HG02642 (cell line): ENCODE data around the gene SV2A.

Experiments used
- ATAC-seq: cut with Tn5 transposase; IDR thresholded peaks from one replicate; pipeline ENCODE4 v1.9.1; 2021; ENCODE audit warnings: mild to moderate bottlenecking; ENCODE audit not compliant: unreplicated experiment, poor library complexity

SV2A gene

DNA sequence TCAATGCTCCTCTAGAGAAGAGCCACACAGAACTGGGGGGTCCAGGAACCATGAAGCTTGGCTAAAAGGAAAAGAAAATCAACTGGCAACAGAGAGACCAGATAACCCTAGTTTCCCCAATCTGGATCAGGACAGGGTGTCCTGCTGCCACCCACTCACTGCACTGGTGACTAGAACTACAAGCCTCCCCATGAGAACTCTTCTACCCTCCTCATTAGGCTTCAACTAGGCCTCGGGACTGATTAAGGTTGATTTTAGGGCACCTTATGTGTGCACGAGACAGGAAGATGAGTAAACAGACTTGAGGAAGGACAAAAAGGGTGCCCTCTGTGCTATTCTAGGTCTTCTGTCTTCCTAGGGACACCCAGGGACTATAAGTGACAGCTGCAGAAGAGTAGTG is 12.2 kb upstream of the SV2A start:
- no peak for ATAC-seq

DNA sequence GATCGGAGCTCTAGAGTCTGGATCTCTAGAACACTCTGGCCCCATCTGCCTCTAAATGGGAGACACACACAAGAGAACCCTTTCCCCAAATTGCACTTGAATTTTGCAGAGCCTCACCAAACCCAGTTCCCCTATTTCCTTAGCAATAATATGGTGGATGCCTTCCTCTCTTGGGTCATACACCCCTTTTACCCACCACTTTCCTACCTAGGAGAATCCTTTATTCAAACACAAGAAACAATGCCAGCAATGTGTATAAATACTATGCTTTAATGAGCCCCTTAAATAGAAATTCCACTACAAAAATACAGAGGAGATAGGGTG is 10.7 kb upstream of the SV2A start:
- no peak for ATAC-seq

DNA sequence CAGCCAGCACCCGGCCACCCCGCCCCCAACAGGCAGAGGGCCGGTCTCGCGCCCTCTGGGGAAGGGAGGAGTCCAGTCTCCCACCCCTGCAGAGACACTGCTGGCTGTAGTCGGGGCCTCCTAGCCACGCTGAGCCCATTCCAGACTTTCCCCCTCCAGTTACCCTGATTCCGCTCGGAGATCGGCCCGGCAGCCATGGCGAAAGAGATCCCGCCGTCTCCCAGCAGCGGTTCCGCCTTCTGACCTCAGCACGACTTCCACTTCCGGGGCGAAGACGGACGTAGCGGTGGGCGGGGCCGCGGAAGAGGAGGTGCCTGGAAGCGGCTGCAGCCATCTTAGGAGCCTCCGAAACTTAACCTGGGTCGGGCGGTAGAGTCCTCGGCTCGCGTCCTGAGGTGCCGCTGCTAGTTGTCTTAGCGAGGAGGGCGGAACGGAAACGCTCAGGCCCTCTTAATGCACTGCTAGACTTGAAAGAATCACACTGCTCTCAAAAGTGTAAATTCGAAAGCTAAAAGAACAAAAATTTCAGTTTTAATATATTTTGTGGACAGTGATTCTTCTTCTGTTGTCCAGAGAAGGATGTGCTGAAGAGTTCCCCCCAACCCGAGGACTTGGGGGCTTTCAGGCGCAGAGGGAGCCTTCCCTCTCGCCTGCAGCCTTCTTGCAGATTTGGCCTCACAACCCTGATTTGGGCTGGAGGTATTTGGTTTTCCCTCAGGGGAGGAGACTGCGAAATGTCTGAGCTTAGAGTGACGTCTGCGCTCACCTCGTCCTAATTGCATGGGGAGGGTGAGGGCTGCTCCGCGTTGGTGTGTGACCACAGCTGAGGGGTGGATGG is 10.1 kb upstream of the SV2A start, which contains the start of gene SF3B4:
Gene SF3B4 (minus strand): TSS at position 241 of the 838 bp plus-strand sequence. CDS start 44 bp downstream, at position 197.
- peak; percentile 95 for ATAC-seq

DNA sequence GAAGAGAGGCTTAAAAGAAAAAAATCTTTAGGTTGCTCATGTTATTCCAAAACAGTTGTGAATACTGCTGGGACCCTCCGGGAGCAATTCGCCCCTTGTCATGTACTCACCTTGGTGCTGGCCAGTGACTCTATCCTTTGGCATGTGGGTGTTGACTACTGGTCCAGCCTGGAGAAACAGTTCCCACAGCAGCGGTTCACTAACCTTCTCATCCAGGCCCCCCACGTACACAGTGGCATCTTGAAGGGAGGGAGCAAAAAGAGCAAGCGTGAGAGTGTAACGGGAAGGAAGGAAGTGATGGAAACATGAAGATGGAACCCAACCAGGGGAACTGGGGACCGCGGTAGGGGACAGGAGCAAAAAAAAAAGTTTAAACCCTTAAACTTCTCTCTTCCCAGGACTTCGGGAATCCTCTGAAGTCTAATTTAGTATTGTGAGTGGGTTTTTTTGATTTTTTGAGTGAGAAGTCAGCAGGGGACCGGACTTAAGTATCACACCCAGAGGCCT is 9.5 kb upstream of the SV2A start:
- ATAC-seq: no peak

DNA sequence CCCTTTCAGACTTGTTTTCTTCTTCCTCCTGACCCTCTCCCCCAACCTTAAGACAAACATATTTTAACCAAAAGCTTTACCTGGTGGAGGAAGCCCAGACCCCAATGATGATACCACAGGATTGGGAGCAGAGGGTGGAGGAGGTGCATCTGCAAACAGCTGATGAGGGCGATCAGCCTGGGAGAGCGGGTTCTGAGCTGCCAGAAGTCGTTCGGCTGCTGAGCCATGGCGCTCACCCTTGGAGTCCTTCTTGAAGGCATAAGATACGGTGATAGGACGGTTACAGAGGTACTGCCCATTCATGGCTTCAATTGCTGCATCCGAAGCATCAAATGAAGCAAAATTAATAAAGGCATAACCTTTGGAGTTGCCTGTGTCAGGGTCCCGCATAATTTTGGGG is 8.7 kb upstream of the SV2A start:
- no peak for ATAC-seq

DNA sequence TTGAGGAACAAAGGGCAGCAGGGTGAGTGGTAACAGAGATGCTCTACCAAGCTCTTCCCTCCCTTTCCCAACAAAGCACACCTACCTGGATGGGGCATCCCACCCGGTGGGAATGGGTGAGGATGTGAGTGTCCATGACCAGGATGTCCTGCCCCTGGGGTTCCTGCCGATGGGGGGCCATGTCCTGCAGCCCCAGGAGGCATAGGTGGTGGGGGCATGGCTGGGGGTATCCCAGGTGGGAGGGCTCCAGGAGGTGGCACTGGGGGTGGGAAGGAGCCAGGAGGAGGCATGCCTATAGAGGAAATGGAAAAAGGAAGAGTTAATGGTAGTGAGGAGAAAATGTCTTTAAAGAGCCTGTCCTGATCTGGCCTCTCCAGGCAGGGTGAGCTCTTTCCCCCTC is 8.1 kb upstream of the SV2A start:
- ATAC-seq: no peak

DNA sequence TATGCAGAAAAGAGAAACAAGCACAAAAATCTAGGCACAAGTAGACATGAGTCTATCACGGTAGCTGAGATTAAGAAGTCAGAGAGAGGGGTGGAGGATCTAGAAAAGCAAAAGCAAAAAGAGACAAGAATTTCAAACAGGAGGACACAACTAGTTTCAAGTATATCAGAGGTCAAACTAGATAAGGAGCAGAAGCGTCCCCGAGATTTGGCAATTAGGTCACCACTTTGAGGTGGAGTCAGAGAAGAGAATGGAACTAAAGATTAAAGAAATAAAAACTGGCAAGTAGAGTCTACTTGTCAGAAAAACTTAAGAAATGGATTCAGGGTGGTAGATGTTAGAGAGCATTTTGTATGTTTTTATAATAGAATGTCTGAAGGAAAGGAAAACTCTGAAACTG is 7.7 kb upstream of the SV2A start:
- ATAC-seq: no peak

DNA sequence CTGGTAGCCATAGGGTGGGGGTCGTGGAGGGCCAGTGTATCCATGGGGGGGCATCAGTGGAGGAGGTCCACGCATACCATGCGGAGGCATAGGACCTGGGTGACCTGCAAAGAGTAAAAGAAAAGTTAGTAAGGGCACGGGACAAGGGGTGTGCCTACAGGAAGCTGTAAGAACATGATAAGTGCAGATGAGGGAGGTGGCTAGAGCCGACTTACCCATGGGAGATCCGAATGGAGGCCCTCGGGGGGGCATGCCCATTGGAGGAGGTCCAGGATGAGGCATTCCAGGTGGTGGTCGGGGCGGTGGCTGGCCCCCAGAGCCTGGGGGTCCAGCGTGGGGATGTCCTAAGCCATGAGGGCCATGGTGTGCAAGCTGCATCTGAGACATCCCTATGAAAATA is 6.0 kb upstream of the SV2A start:
- no peak for ATAC-seq

DNA sequence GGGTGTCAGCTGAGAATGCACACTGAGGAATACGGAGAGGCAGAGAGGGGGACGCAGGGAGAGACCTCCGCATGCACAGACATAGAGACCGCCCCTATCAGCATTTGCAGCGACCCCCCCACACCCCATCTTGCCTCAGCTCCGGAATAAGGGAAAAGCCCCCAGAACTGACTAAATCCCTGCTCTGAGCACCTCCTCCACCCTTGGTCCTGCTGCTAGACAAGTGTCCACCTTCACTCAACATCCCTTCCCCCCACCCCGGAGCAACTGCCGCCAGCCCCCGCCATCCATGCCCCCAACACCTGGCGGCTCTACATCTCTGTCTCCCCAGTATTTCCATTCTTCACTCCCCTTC is 769 bp downstream of the SV2A start:
- no peak for ATAC-seq

DNA sequence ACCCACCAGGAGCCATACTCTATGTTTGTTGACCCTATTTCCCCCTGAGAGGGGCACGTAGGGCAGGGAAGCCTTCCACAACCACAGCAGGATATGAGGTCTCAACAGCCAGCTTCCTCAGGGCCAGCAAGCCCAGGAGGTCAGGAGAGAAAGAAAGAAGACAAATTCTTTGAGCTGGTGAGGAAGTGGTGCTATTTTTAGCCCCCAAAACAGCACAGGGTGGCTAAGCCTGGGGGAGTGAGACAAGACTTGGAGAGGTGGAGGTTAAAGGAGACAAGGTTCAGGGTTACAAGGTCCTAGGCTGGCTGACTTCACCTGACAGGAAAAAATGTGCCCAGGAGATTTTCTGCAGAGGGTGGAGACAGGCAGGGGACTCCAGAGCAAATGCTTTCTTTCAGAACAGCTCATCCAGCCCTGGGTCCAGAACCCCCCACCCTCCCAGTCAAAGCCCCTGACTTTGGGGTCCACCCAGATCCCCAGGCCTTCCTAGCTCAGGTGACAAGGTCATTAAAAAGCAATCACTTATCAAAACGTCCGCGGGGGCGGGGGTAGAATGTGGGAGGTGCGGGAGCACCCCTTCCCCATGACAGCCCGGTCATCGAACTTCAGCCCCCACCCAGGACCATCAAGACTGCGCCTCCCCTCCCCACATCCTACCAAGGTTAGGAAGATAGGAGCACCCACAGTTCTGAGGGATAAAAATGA is 1.3 kb downstream of the SV2A start:
- ATAC-seq: no peak

DNA sequence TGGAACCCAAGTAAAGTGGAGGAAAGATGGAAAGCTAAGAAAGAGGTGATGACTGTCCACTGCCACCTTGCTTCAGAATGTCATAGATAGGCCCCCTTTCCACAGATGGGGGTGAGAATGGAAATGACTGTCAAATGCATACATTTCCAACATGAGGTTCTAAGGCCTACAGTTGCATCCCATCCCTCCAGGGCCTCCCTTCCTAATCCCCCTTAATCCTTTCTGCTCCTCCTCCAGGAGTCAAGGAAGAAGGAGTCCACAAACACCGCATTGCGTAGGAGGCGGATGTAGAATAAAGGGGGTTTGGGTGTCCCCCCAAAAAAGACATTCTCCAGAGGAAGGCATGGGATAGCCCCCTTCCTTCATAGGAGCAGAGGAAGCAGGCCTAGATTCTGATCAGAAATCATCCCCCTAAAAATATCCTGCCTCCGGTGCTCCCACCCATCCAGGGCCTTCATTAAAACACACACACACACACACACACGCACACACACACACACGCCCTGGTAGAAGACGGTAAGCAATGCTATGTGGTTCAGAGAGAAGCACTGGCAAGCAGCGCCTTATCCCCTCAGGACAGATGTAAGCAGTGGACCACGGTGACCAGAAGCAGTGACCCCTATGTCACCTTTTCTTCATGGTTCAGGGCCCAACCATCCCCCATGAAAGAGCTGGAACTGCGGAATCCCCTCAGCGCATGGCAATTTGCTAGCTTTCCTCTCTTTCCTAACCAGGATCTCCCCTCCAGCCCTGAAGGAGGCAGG is 2.0 kb downstream of the SV2A start:
- no peak for ATAC-seq

DNA sequence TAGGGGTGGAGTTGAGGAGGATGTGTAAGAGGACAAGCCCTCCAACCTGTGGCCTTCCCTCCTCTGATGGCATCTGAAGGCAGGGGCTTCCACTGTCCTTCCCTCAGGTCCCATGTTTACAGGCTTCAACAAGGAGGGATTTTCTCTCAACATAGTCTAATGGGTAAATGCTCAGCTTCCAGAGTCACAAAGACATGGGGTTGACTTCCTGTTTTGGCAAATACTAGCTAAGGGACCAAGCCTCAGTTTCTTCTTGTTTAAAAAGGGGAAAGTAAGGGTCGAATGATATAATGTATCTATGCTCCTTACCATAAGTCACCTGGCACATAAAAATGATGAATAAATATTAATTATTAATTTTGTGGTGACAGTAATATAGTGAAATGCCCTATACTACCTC is 3.1 kb downstream of the SV2A start:
- ATAC-seq: no peak

DNA sequence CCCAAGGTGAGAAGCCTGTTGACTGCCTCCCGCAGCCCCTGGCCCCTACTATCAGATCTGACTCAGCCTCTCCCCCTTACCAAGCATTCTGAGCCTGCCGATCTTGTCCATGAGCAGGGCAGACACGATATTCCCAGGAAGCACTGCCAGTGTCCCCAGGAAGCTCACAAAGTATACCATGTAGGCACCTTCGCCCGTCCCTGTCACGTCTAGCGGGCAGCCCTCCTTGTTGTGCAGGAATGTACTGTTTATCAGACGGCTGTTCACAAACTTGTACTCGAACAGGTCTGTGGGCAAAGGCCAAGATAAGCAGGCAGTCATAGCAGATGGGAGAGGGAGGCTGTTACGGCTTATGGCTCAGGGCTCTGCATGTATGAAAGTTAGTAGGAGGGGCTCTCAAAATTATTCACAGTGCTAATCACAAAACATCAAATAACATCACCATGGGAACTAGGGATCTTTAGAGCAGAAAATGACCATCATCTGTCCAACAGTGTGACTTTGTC is 11.0 kb downstream of the SV2A start:
- no peak for ATAC-seq

DNA sequence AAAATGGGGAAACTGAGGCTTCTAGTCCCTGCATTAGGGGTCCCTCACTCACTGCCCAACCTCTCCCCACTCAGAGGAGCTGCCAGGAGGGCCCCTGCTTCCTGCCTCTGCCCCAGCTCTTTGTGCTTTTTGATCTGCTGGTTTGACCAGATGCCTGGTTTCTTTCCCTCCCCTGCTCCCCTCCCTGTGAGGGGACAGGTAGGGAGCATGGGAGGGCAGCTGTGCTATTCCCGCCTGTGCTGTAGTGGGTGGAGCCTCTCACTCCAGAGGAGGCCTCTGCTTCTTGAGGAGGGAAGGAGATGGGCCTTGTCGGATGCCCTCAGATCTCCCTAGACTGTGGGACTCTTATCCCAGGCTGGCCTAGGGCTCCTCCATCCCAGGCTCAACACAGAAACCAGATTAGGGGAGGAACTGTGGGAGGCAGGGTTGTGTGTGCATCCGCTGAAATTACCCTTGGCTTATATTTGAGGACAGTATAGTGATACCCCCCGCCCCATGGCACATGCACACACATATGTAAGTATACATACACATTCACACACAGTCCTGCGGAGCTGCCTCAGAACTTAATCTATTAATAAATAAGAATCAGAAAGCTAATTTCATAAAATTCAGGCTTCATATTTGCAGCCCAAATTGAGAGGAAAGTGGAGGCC is 13.7 kb downstream of the SV2A start:
- ATAC-seq: no peak

DNA sequence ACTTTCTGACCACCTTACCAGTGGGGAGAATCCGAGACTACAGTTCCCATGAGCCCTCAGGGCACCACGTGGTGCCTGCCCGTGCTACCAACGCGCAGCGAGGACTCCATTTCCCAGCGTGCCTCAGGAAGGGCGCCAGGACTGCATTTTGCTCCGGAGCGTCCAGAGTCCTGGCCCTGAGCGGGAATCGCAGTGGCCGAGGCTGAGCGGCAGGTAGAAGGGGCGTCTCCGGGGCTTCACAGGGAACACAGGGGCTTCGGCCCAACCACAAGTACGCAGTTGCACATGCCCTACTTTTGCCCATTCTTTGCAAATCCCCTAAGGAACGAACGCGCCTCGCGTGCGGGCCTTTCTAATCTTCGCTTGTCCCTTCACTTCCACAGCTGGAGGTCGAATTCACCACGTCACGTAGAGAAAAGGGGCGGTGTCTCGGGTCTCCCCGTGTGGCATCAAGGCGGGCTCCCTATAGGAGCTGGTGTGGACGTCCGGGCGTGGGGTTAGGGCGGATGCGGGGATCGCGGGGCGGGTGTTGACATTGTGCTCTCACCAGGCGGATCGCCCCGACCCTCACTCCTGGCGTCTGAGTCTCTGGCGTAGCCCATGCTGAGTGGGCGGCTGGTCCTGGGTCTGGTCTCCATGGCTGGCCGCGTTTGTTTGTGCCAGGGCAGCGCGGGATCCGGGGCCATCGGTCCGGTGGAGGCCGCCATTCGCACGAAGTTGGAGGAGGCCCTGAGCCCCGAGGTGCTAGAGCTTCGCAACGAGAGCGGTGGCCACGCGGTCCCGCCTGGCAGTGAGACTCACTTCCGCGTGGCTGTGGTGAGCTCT is 18.0 kb downstream of the SV2A start, which contains the start of gene BOLA1:
Gene BOLA1 (plus strand): TSS at position 109 of the 825 bp plus-strand sequence. CDS start 492 bp downstream, at position 601.
- peak; percentile 97 for ATAC-seq

DNA sequence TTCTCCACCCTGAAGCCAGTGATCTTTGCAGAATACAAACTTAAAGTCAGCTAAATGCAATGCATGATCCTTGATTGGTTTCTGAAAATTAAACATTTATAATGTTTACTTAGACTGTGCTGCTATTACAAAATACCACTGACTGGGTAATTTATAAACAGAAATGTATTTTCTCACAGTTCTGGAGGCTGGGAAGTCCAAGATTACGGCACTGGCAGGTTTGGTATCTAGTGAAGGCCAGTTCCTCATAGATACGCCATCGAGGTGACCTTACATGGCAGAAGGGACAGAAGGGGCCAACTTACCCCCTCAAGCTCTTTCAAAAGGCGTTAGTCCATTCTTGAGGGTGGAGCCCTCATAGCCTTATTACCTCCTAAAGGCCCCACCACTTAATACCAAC is 21.1 kb downstream of the SV2A start:
- no peak for ATAC-seq

DNA sequence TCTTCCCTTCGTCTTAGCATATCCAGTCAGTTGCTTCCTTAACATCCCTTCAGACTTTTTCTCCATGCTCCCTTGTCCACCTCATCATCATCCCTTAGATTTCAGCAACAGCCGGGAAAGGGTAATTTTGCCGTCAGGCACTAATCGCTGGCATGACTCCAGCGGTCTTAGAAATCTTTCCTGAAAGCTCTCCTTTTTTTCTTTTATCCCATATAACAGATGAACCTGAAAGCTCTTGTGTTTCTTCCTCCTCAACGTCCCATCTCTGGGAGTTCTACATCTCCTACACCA is 28.7 kb downstream of the SV2A start:
- no peak for ATAC-seq

DNA sequence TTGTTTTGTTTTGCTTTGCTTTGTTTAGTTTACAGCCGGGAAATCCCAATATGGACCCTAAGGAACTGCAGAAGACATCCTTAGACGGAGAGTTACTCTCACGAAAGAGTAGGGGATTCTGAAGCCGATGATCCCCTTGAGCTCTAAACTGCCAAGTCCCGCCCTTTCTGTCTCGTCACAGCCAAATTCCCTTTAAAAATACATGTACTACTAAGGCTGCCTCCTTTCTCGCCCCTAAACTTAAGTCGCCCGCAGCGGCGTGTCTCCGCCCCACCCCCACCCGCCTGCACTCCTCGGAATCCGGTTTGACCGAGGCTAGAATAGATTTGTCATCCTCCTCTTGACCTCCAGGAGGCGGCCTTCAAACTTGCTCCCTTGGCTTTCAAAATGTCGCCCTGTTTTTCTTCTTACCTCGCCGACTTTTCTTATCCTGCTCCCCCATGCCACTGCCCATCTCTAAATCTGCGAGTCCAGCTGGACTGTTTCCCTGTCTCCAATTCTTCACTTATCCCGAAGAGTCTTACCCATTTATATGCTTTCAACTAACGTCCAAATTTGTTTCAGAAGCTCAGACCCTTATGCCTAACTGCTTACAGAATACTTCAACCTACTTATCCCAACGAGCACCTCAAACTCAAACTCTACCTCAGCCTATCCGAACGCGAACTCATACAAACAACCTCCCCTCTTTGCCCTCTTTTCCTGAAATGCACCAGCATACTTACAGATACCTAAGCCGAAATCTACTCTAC is 29.2 kb downstream of the SV2A start:
- peak; percentile 21 for ATAC-seq
